Skeletal muscle tissue (tissue), 4 donors: ENCODE data around the gene HAAO. TPM values are rescaled to one million over a fixed set of nuclear protein-coding genes. Genes with fewer than 3 reads are reported as not detected.

Experiments
- H3K27ac ChIP-seq: one replicate; pipeline ENCODE4 v1.7.0; 2013; ENCODE audit warnings: mild to moderate bottlenecking, low read depth, low read length, inconsistent platforms
- H3K27me3 ChIP-seq, 3 donors: one replicate each; pipeline ENCODE4 v1.7.0; 2013; ENCODE audit warnings: low read length in 3 of 3; ENCODE audit not compliant: control insufficient read depth in 3 of 3, insufficient read depth in 3 of 3
- H3K36me3 ChIP-seq, 3 donors: one replicate each; pipeline ENCODE4 v1.7.0; 2013; ENCODE audit warnings: low read length in 3 of 3; ENCODE audit not compliant: control insufficient read depth in 3 of 3, insufficient read depth in 3 of 3
- H3K4me1 ChIP-seq, 3 donors: one replicate each; pipeline ENCODE4 v1.7.0; 2013; ENCODE audit warnings: low read length in 3 of 3, mild to moderate bottlenecking in 3 of 3; ENCODE audit not compliant: control insufficient read depth in 3 of 3, insufficient read depth in 3 of 3
- H3K4me3 ChIP-seq, 3 donors: one replicate each; pipeline ENCODE4 v1.7.0; 2013; ENCODE audit warnings: low read length in 3 of 3
- H3K9ac ChIP-seq, 3 donors: one replicate each; pipeline ENCODE4 v1.7.0; 2013; ENCODE audit warnings: low read length in 3 of 3, mild to moderate bottlenecking in 3 of 3, moderate library complexity in 2 of 3, low read depth in 1 of 3
- H3K9me3 ChIP-seq, 3 donors: one replicate each; pipeline ENCODE4 v1.7.0; 2013; ENCODE audit warnings: low read length in 3 of 3; ENCODE audit not compliant: control insufficient read depth in 3 of 3
- total RNA-seq: library from RNA; depleted of rRNA; stranded (reverse); fragments of >200 nt; gene quantifications from one replicate; pipeline ENCODE4 v1.2.3, GENCODE V29; 2014
- donor health status: Osteomylitis.

The HAAO gene
- total RNA-seq, 1 donor from 2014 or later: 4.2 TPM

DNA sequence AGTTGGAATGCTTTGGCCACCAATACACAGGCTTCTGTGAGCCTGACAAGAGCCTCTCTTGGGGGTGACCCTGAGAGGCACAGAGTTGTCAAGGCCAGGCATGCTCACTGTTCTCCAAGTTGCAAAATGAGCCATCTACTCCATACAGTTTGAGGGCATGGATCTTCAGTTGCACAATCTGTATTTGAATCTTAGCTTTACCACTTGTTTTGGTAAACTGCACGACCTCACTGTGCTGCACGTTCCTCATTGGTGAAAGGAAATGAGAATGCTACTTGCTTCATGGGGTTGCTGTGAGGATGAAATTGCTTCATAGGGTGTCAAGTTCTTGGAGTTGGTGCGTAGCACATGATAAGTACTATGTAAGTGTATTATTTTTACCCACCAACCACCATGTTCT lies 12.0 kb upstream of the HAAO start:
- no peaks in the 10 kb centered on the region for H3K9me3 ChIP-seq
- no peak overlapping the region for H3K27ac ChIP-seq
- H3K27me3 ChIP-seq: no peaks in the 10 kb centered on the region
- peaks cover 5 to 23% (median 18%) of the 10 kb centered on the region in 3 donors for H3K4me1 ChIP-seq
- H3K36me3 ChIP-seq: no peaks in the 10 kb centered on the region
- H3K9ac ChIP-seq: no peak overlapping the region
- H3K4me3 ChIP-seq: no peak overlapping the region

DNA sequence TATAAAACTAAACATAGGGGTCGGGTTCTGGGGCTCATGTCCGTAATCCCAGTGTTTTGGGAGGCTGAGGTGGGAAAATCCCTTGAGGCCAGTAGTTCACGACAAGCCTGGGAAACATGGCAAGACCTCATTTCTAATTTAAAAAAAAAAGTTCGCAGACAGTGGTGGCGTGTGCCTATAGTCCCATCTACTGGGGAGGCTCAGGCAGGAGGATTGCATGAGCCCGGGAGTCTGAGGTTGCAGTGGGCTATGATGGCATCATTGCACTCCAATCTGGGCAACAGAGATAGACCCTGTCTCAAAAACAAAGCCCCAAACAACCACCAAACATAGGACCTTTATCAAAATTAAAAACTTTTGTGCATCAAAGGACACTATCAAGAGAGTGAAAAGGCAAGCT lies 9.8 kb upstream of the HAAO start:
- Histone ChIP-seq H3K9ac (no peak overlapping the region), H3K9me3 (no peaks in the 10 kb centered on the region), H3K4me1 (peaks cover 0 to 18% (median 13%) of the 10 kb centered on the region in 3 donors), H3K27me3 (no peaks in the 10 kb centered on the region), H3K36me3 (no peaks in the 10 kb centered on the region), H3K4me3 (no peak overlapping the region), H3K27ac (no peak overlapping the region)

DNA sequence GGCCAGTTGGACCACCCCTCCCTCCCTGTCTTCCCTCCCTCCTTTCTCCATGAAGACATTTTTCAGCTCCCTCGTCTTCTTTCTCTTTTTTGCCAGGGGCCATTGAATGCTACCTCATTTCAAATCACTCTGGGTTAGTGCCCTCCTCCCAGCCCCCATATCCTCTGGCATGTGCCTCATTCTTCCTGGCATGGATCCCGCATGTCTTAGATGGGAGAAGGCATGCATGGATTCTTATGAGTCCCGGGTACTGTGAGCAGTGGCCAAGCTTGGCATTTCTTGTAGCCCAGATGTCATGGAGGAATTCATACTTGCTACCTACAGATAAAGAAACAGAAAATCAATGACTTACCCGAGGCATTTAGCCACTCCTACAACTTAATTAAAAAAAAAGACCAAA lies 9.0 kb upstream of the HAAO start:
- no peaks in the 10 kb centered on the region for H3K36me3 ChIP-seq
- H3K4me1 ChIP-seq: peaks cover 0 to 18% (median 13%) of the 10 kb centered on the region in 3 donors
- H3K27me3 ChIP-seq: no peaks in the 10 kb centered on the region
- no peaks in the 10 kb centered on the region for H3K9me3 ChIP-seq
- no peak overlapping the region for H3K27ac ChIP-seq
- no peak overlapping the region for H3K9ac ChIP-seq
- no peak overlapping the region for H3K4me3 ChIP-seq

DNA sequence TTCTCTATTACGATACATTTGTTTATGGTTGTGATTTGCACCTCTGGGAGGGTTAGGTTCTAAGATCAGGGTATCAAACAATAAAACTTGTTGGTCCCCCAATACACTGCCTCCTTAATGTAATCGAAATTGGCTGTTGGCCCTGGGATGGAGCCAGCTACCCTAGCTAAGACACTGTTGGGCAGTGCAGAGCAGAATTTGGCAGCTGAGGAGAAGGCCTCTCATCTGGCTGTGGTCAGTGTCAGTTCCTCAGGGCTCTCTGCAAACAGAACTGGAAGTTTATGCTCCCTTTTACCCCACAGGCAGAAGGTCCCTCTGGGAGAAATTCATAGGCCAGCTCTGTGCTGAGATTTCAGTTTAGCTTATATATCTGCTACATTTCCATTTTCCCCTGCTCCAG lies 8.6 kb upstream of the HAAO start:
- Histone ChIP-seq H3K4me1 (peaks cover 0 to 18% (median 13%) of the 10 kb centered on the region in 3 donors), H3K9ac (no peak overlapping the region), H3K9me3 (no peaks in the 10 kb centered on the region), H3K27me3 (no peaks in the 10 kb centered on the region), H3K27ac (no peak overlapping the region), H3K4me3 (no peak overlapping the region), H3K36me3 (no peaks in the 10 kb centered on the region)

DNA sequence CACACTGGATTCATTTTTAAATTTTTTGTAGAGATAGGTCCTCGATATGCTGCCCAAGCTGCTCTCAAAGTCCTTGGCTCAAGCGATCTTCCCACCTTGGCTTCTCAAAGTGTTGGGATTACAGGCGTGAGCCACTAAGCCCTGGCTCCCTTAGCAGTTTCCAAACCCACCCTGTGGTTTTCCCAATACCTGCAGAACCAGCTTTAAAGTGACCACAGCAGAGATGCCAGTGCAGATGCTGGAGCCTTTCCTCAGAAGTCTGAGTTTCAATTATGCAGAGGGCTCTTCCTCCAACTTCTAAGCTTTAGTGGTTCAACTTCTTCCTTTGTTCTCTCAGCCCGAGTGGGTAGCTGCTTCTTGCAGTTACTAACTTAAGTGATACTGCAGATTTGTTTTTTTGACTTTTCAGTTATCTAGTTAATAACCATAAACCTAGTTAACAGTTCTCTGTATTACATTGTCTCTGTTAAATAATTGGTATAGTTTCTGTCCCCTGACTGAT lies 8.1 kb upstream of the HAAO start:
- no peaks in the 10 kb centered on the region for H3K9me3 ChIP-seq
- no peaks in the 10 kb centered on the region for H3K36me3 ChIP-seq
- peaks cover 0 to 17% (median 13%) of the 10 kb centered on the region in 3 donors for H3K4me1 ChIP-seq
- no peak overlapping the region for H3K27ac ChIP-seq
- H3K4me3 ChIP-seq: no peak overlapping the region
- no peak overlapping the region for H3K9ac ChIP-seq
- no peaks in the 10 kb centered on the region for H3K27me3 ChIP-seq

DNA sequence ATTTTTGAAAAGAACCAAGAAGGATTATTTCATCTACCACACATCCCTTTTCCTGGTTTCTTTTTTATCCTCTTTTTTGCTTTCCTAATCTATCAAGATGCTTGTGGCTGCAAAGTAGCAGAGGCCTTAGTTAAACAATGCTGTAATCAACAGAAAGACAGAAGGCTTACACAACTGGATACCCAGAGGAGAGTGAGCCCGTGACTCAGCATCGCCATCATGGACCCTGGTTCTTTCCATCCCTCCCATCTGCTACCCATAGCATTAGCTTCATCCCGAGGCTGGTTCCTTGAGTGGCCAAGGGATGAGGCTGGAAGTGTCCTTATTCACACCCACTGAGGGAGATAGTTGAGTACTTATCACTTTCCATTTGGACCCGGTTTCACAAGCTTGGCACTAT lies 7.5 kb upstream of the HAAO start:
- Histone ChIP-seq H3K4me1 (peaks cover 0 to 11% (median 9%) of the 10 kb centered on the region in 3 donors), H3K36me3 (no peaks in the 10 kb centered on the region), H3K4me3 (no peak overlapping the region), H3K9me3 (no peaks in the 10 kb centered on the region), H3K27ac (no peak overlapping the region), H3K27me3 (no peaks in the 10 kb centered on the region), H3K9ac (no peak overlapping the region)

DNA sequence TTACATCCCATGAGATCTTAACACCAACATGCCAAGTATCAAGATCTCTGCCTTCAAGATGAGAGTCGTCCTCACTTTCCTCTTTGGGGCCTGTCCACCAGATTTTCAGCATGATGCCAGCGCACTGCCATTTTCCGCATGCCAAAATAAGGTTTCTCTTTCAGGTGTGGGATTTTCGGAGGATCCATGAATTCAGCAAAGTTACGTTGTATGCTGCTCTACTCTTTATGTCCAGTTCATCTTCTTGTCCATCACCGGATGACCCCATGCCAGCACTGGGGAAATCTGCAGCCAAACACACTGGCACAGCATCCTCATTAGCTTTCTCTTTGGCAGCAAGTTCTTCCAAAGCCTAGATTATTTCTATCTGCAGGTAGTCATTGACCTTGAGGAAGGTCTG lies 4.9 kb upstream of the HAAO start:
- Histone ChIP-seq H3K27me3 (peaks cover 0 to 4% (median 0%) of the 10 kb centered on the region in 3 donors), H3K36me3 (no peaks in the 10 kb centered on the region), H3K9me3 (no peaks in the 10 kb centered on the region), H3K27ac (no peak overlapping the region), H3K4me1 (peaks cover 3 to 6% (median 4%) of the 10 kb centered on the region in 3 donors), H3K9ac (no peak overlapping the region), H3K4me3 (no peak overlapping the region)

DNA sequence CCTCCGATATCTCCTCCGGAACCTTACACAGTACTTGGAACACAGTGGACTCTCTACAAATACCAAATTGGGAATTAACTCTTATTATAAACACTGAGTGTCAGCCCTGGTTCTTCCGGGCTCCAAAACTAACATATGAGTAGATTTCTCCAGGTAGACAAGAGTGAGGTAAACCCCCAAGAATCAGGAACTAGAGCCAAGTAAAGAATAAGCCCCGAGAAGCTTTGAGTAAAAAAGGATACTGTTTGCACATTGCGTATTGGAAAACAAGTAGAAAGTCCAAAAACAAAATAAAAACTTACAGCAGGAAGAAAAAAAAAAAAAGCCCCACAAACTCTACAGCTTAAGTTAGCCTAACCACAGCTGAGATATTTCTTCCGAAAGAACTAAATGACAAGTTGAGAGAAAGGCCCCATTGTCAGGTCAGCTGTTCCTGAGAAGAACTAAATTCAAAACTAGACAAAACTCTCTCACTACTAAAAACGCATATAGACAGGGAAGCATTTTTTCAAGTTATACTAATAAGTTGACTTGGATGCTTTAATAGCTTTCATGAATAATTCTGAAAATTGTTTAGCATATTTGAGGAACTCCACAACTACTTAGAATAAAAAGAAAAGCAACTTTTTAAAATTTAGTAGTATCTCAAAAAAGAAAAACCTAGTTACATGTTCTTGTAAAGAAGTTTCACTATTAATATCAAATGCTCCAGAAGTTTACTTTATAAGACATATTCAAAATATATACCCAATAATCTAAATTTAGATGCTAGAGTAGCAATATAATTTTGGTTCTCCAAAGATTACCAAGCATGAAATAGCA lies 4.3 kb upstream of the HAAO start:
- Histone ChIP-seq H3K9ac (peak overlapping the region in 1 of 3 donors; percentile 14), H3K27me3 (peaks cover 0 to 9% (median 0%) of the 10 kb centered on the region in 3 donors), H3K9me3 (no peaks in the 10 kb centered on the region), H3K4me1 (peaks cover 6 to 9% (median 9%) of the 10 kb centered on the region in 3 donors), H3K36me3 (no peaks in the 10 kb centered on the region), H3K4me3 (no peak overlapping the region), H3K27ac (no peak overlapping the region)

DNA sequence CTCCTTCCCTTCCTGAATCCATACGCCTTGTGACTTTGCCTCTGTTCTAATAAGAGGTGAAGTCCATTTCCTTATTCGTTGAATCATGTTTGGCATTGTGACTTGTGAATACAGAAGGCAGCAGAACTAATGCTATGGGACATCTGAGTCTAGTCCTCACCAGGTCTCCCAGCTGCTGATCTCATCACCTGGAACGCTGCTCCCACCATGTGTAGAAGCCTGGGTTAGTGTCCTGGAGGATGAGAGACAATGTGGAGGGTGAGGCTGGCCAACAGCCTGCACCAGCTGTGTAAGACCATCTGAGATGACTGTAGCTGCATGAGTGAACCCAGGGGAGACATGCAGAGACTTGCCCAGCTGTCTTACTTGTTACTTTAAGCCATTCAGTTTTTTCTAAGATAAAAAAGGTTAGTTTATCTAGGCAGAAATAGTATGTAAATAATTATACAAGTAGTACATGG lies 3.5 kb upstream of the HAAO start:
- Histone ChIP-seq H3K4me3 (no peak overlapping the region), H3K36me3 (no peaks in the 10 kb centered on the region), H3K27ac (no peak overlapping the region), H3K9me3 (no peaks in the 10 kb centered on the region), H3K27me3 (peaks cover 0 to 16% (median 0%) of the 10 kb centered on the region in 3 donors), H3K9ac (peak overlapping the region in 1 of 3 donors; percentile 14), H3K4me1 (peaks cover 8 to 13% (median 12%) of the 10 kb centered on the region in 3 donors)

DNA sequence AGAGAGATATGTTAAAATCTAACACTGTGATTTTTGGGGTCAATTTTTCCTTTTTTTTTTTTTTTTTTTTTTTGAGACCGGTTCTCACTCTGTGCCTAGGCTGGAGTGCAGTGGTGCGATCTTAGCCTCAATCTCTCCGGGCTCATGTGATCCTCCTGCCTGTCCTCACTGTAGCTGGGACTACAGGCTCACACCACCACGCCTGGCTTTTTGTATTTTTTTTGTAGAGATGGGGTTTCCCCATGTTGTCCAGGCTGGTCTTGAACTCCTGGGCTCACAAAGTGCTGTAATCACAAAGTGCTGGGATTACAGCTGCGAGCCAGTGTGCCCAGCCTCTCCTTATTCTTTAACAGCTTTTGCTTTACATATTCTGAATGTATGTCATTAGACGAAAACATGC lies 2.9 kb upstream of the HAAO start:
- Histone ChIP-seq H3K36me3 (no peaks in the 10 kb centered on the region), H3K4me1 (peaks cover 8 to 13% (median 12%) of the 10 kb centered on the region in 3 donors), H3K27ac (no peak overlapping the region), H3K9me3 (no peaks in the 10 kb centered on the region), H3K4me3 (no peak overlapping the region), H3K27me3 (peaks cover 0 to 16% (median 0%) of the 10 kb centered on the region in 3 donors), H3K9ac (no peak overlapping the region)
